GM19455 (cell line): Measurements from ENCODE around the gene COL13A1.

Experiments used
- ATAC-seq: cut with Tn5 transposase; IDR thresholded peaks from one replicate; pipeline ENCODE4 v1.9.1; 2021; ENCODE audit not compliant: unreplicated experiment

Gene COL13A1

GRCh38 chr10:69801434-69802315, at the start of gene COL13A1:
COL13A1 (plus strand) TSS chr10:69801906; CDS start chr10:69802424, 518 bp downstream.
- ATAC-seq = no peak

GRCh38 chr10:69752479-69752878, 49.2 kb upstream of the COL13A1 start:
- no peak for ATAC-seq

GRCh38 chr10:69756279-69756678, 45.4 kb upstream of the COL13A1 start:
- no peak for ATAC-seq

- no peak for ATAC-seq
Observed at GRCh38 chr10:69757206-69757552, 44.5 kb upstream of the COL13A1 start.

GRCh38 chr10:69757553-69758309, 44.0 kb upstream of the COL13A1 start:
- no peak for ATAC-seq

- ATAC-seq = no peak
Observed at GRCh38 chr10:69758310-69758728, 43.4 kb upstream of the COL13A1 start.

- no peak for ATAC-seq
Observed at GRCh38 chr10:69759641-69760040, 42.1 kb upstream of the COL13A1 start.

GRCh38 chr10:69760072-69760471, 41.6 kb upstream of the COL13A1 start:
- ATAC-seq = no peak

GRCh38 chr10:69761320-69761719, 40.4 kb upstream of the COL13A1 start:
- ATAC-seq = no peak

- no peak for ATAC-seq
Observed at GRCh38 chr10:69766161-69766910, 35.4 kb upstream of the COL13A1 start.

GRCh38 chr10:69767793-69768192, 33.9 kb upstream of the COL13A1 start:
- ATAC-seq = no peak

- no peak for ATAC-seq
Observed at GRCh38 chr10:69768386-69768785, 33.3 kb upstream of the COL13A1 start.

GRCh38 chr10:69769395-69769992, 32.2 kb upstream of the COL13A1 start:
- no peak for ATAC-seq

GRCh38 chr10:69772933-69773704, 28.6 kb upstream of the COL13A1 start:
- ATAC-seq = no peak

GRCh38 chr10:69774596-69774995, 27.1 kb upstream of the COL13A1 start:
- no peak for ATAC-seq

- no peak for ATAC-seq
Observed at GRCh38 chr10:69780077-69780476, 21.6 kb upstream of the COL13A1 start.

GRCh38 chr10:69781576-69781975, 20.1 kb upstream of the COL13A1 start:
- ATAC-seq = no peak

GRCh38 chr10:69783515-69783914, 18.2 kb upstream of the COL13A1 start:
- no peak for ATAC-seq

- ATAC-seq = no peak
Observed at GRCh38 chr10:69786791-69787190, 14.9 kb upstream of the COL13A1 start.

- ATAC-seq = no peak
Observed at GRCh38 chr10:69787681-69788080, 14.0 kb upstream of the COL13A1 start.
